Endothelial cell (in vitro differentiated cells): Measurements from ENCODE around the gene SH3YL1. TPM values are rescaled to one million over a fixed set of nuclear protein-coding genes. Genes with fewer than 3 reads are reported as not detected.

Experiments used
- DNase-seq: peaks from one replicate; pipeline ENCODE4 v3.0.0; 2021; ENCODE audit warnings: low spot score
- H3K27ac Mint-ChIP-seq: one replicate; pipeline ENCODE4 v1.8.0; 2021; ENCODE audit warnings: mixed read lengths, inconsistent platforms; ENCODE audit not compliant: unreplicated experiment
- H3K27me3 Mint-ChIP-seq: one replicate; pipeline ENCODE4 v1.8.0; 2021; ENCODE audit warnings: mild to moderate bottlenecking, moderate library complexity, mixed read lengths, inconsistent platforms; ENCODE audit not compliant: unreplicated experiment
- H3K36me3 Mint-ChIP-seq: one replicate; pipeline ENCODE4 v1.8.0; 2021; ENCODE audit warnings: mild to moderate bottlenecking, low read depth, mixed read lengths, inconsistent platforms; ENCODE audit not compliant: unreplicated experiment
- H3K4me1 Mint-ChIP-seq: one replicate; pipeline ENCODE4 v1.8.0; 2021; ENCODE audit warnings: mild to moderate bottlenecking, mixed read lengths, inconsistent platforms; ENCODE audit not compliant: unreplicated experiment
- H3K4me3 Mint-ChIP-seq: one replicate; pipeline ENCODE4 v1.8.0; 2021; ENCODE audit warnings: mild to moderate bottlenecking, mixed read lengths, inconsistent platforms; ENCODE audit not compliant: unreplicated experiment
- H3K9me3 Mint-ChIP-seq: one replicate; pipeline ENCODE4 v1.8.0; 2021; ENCODE audit warnings: mixed read lengths, inconsistent platforms; ENCODE audit not compliant: unreplicated experiment
- total RNA-seq: library from RNA; stranded (reverse); fragmentation: NEBNext Ultra II Directional; extraction: Animal tissue kit (Norgen Biotek cat#: 25700); gene quantifications from one replicate; pipeline ENCODE4 v1.2.1, GENCODE V29; 2021; ENCODE audit not compliant: unreplicated experiment
- TF ChIP-seq, protein P1 (sequence below): fragments of 200-600 bp; sonication (generic); IDR thresholded peaks from one replicate; pipeline ENCODE4 v1.5.0; 2021; ENCODE audit warnings: antibody characterized with exemption; ENCODE audit not compliant: unreplicated experiment

The SH3YL1 gene
- total RNA-seq, 1 donor from 2014 or later: 35.8 TPM

DNA sequence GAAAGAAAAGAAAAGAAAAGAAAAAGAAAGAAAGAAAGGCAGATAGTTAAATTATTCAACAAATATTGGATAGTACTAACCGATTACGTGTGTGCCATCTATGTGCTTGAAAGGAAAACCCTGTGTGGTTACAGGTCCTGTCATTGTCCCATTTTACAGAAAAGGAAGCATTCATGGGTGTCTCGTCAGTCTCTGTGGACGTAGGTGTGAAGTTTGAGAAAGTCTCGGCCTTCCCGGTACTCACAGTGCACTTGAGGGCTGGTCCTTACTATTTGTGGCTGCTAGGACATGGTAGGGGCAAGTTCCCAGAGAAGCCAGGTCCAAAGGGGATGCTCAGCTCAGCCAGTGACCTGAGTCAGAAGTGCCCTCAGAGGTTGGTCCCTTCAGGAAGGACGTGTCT is 19.3 kb downstream of the SH3YL1 start:
- DNase-seq: no peak
- Mint-ChIP-seq H3K27me3 (no peaks in the 10 kb centered on the region), H3K4me1 (no peaks in the 10 kb centered on the region), H3K9me3 (no peaks in the 10 kb centered on the region), H3K36me3 (peaks cover 15% of the 10 kb centered on the region), H3K4me3 (no peak overlapping the region), H3K27ac (no peak overlapping the region)
- TF ChIP-seq, protein P1, sequence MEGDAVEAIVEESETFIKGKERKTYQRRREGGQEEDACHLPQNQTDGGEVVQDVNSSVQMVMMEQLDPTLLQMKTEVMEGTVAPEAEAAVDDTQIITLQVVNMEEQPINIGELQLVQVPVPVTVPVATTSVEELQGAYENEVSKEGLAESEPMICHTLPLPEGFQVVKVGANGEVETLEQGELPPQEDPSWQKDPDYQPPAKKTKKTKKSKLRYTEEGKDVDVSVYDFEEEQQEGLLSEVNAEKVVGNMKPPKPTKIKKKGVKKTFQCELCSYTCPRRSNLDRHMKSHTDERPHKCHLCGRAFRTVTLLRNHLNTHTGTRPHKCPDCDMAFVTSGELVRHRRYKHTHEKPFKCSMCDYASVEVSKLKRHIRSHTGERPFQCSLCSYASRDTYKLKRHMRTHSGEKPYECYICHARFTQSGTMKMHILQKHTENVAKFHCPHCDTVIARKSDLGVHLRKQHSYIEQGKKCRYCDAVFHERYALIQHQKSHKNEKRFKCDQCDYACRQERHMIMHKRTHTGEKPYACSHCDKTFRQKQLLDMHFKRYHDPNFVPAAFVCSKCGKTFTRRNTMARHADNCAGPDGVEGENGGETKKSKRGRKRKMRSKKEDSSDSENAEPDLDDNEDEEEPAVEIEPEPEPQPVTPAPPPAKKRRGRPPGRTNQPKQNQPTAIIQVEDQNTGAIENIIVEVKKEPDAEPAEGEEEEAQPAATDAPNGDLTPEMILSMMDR: no peak

DNA sequence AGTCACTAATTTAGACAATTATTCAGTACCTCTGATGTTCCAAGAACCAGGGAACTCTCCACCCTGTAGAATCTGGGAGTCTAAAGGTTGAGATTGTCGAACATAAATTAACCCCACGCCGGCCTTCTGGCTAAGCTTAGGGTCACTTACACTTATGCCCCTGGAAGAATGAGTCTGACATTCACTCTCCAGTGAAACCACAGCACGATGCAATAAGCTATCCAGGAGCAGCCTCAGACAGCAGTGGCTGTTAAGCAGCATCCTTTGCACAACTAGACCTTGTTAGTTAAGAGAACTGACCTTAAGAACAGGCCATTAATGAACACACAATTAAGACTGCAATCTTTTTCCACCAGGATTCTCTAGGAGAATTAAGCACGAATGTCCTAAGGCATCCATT is 25.0 kb downstream of the SH3YL1 start:
- TF ChIP-seq, protein P1: no peak
- Mint-ChIP-seq H3K27me3 (peaks cover 2% of the 10 kb centered on the region), H3K9me3 (no peaks in the 10 kb centered on the region), H3K4me3 (no peak overlapping the region), H3K4me1 (no peaks in the 10 kb centered on the region), H3K27ac (no peak overlapping the region), H3K36me3 (peaks cover 17% of the 10 kb centered on the region)
- DNase-seq: no peak

DNA sequence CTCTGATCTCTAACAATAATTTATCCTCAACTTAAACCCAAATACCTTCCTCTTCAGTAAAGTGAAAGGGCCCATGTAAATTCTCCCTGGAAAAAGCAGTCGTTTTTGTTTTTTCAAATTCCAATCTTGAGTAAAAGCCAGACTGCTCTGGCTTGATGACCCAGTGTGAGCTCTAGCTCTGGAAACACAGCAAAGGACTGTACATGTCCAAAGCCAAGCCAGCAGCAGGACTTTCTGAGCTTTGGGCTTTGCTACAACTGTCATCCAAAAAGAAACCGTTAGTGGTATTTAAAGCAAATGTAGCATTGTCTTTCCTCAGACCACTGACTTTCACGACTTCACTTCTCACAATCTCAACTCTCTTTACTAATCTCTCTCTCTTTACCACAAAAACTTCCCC is 25.4 kb downstream of the SH3YL1 start:
- Mint-ChIP-seq H3K36me3 (peaks cover 12% of the 10 kb centered on the region), H3K27me3 (peaks cover 2% of the 10 kb centered on the region), H3K27ac (no peak overlapping the region)

DNA sequence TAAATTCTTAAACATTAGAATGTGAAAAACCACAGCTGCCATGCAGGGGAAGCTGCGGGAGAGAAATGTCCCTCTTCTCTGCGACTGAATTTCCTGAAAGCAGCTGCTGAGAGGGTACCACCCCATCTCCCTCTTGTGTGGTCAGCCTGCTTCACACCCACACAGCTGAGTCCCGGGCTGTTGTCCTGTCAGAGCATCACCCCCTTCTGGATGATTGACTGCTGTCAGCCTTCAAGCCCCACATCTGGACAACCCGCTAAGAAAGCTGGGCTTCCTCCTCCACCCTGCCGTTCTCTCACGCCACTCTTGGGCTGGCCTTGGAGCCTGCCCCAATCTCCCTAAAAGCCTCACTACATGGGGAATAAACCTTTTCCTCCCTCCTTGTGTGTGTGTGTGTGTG is 26.0 kb downstream of the SH3YL1 start:
- H3K4me1 Mint-ChIP-seq: no peaks in the 10 kb centered on the region
- TF ChIP-seq, protein P1: no peak
- H3K36me3 Mint-ChIP-seq: peaks cover 7% of the 10 kb centered on the region
- H3K4me3 Mint-ChIP-seq: no peak overlapping the region
- H3K27me3 Mint-ChIP-seq: peaks cover 2% of the 10 kb centered on the region
- peak overlapping the region; percentile 21 for H3K27ac Mint-ChIP-seq
- no peaks in the 10 kb centered on the region for H3K9me3 Mint-ChIP-seq
- DNase-seq: no peak

More for the DNA sequence above, 25.4 kb downstream of the SH3YL1 start:
- TF ChIP-seq, protein P1: no peak
- no peaks in the 10 kb centered on the region for H3K4me1 Mint-ChIP-seq
- DNase-seq: no peak
- no peaks in the 10 kb centered on the region for H3K9me3 Mint-ChIP-seq
- no peak overlapping the region for H3K4me3 Mint-ChIP-seq

DNA sequence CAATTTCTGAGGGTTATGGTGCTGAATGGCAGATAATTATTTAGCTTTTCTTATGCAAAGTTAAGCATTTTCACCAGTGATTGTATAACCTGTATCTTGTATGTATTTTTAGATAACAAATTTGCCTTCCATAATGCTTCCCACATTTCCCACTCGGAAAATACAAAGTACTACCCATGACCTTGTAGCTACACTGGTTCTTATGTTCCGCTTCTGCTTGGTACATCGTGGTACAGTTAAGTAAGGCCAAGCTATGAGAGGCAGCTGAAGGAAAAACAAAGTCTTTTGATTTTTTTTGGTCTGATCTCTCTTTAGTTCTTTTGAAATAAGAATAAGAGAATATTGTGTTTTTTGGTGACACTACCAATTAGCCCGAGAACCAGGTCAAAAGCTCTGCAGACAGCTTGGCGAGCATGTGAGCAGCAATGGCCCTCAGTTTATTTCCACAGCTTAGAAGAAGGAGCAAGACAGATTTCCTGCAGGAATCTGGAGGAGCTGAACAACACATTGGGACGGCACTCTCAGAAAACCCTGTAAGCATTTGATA is 26.8 kb downstream of the SH3YL1 start:
- no peak overlapping the region for H3K4me3 Mint-ChIP-seq
- H3K9me3 Mint-ChIP-seq: no peaks in the 10 kb centered on the region
- DNase-seq: no peak
- H3K27me3 Mint-ChIP-seq: peaks cover 2% of the 10 kb centered on the region
- peaks cover 7% of the 10 kb centered on the region for H3K36me3 Mint-ChIP-seq
- TF ChIP-seq, protein P1: no peak
- no peak overlapping the region for H3K27ac Mint-ChIP-seq
- H3K4me1 Mint-ChIP-seq: no peaks in the 10 kb centered on the region
